Measurements from ENCODE around the gene ARRDC3.

Gene ARRDC3

GRCh38 chr5:91403438-91403837, 20.3 kb upstream of the ARRDC3 start:
- H3K27ac ChIP-seq (ENCODE audit: extremely low read depth, low read depth, low read length): no peak overlapping the region

GRCh38 chr5:91401175-91401574, 18.1 kb upstream of the ARRDC3 start:
- ChIA-PET CTCF (interaction anchor here (1.4 kb wide), 1 partner anchor 15 kb away, joined by 4 read pairs; no protein-coding TSS in a partner anchor), POLR2A (no interaction called here)
- Histone ChIP-seq H3K4me3 (ENCODE audit: low read depth, low read length) (no peak overlapping the region), H3K4me1 (ENCODE audit: control insufficient read depth, insufficient read depth, low read length) (no peaks in the 10 kb centered on the region), H3K9me3 (ENCODE audit: control insufficient read depth, insufficient read depth, low read depth, low read length) (no peaks in the 10 kb centered on the region), H3K27ac (ENCODE audit: extremely low read depth, low read depth, low read length) (no peak overlapping the region), H3K36me3 (ENCODE audit: control insufficient read depth in 2 of 2, insufficient read depth in 1 of 2, low read length in 2 of 2) (no peaks in the 10 kb centered on the region)
- TF ChIP-seq ZSCAN18 (tag by site-specific recombination; IDR thresholded peaks at IDR 0.05) (no peak), SALL2 (tag by site-specific recombination; IDR thresholded peaks at IDR 0.05; ENCODE audit: borderline replicate concordance) (no peak), ZNF843 (tag by site-specific recombination; IDR thresholded peaks at IDR 0.05) (no peak), ZNF561 (tag by site-specific recombination; IDR thresholded peaks at IDR 0.05; ENCODE audit: borderline replicate concordance) (no peak), ZNF114 (tag by site-specific recombination; IDR thresholded peaks at IDR 0.05) (no peak), ZNF704 (tag by site-specific recombination; IDR thresholded peaks at IDR 0.05) (no peak), ZNF146 (tag by site-specific recombination; IDR thresholded peaks at IDR 0.05) (no peak), ZNF658 (tag by site-specific recombination; IDR thresholded peaks at IDR 0.05) (no peak), ZNF335 (tag by site-specific recombination; conservative IDR thresholded peaks at IDR 0.05) (no peak), YY1 (tag by site-specific recombination; IDR thresholded peaks at IDR 0.05) (no peak), ZNF654 (tag by site-specific recombination; IDR thresholded peaks at IDR 0.05; ENCODE audit: low read depth) (no peak), ZNF785 (tag by site-specific recombination; IDR thresholded peaks at IDR 0.05) (no peak), ZXDB (tag by site-specific recombination; IDR thresholded peaks at IDR 0.05) (no peak), ZNF23 (tag by site-specific recombination; IDR thresholded peaks at IDR 0.05; ENCODE audit: borderline replicate concordance) (no peak)

More at GRCh38 chr5:91403438-91403837, 20.3 kb upstream of the ARRDC3 start:
- Histone ChIP-seq H3K4me1 (ENCODE audit: control insufficient read depth, insufficient read depth, low read length) (no peaks in the 10 kb centered on the region), H3K9me3 (ENCODE audit: control insufficient read depth, insufficient read depth, low read depth, low read length) (no peaks in the 10 kb centered on the region), H3K36me3 (ENCODE audit: control insufficient read depth in 2 of 2, insufficient read depth in 1 of 2, low read length in 2 of 2) (no peaks in the 10 kb centered on the region; a peak in 1 of 3 replicates), H3K4me3 (ENCODE audit: low read depth, low read length) (no peak overlapping the region)
- ChIA-PET CTCF (interaction anchor here (0.6 to 2.6 kb wide), 3 partner anchors 18 to 962 kb away, joined by 3 to 9 read pairs (median 4); no protein-coding TSS in a partner anchor), POLR2A (no interaction called here)
- TF ChIP-seq ZNF175 (tag by site-specific recombination; IDR thresholded peaks at IDR 0.05): no peak
- TF ChIP-seq ZNF169 (tag by site-specific recombination; IDR thresholded peaks at IDR 0.05): no peak

- no peaks in the 10 kb centered on the region for H3K36me3 ChIP-seq (ENCODE audit: control insufficient read depth in 2 of 2, insufficient read depth in 1 of 2, low read length in 2 of 2)
- H3K4me3 ChIP-seq (ENCODE audit: low read depth, low read length): no peak overlapping the region
- CTCF ChIA-PET: no interaction called here
These were observed 14.7 kb upstream of the ARRDC3 start for GRCh38 chr5:91397791-91398190.

More at GRCh38 chr5:91397791-91398190, 14.7 kb upstream of the ARRDC3 start:
- POLR2A ChIA-PET: no interaction called here
- no peak overlapping the region for H3K27ac ChIP-seq (ENCODE audit: extremely low read depth, low read depth, low read length)
- H3K9me3 ChIP-seq (ENCODE audit: control insufficient read depth, insufficient read depth, low read depth, low read length): no peaks in the 10 kb centered on the region
- TF ChIP-seq ZSCAN4 (tag by site-specific recombination; IDR thresholded peaks at IDR 0.05) (no peak), PRDM1 (tag by site-specific recombination; IDR thresholded peaks at IDR 0.05) (0 out of 2 replicates have a peak, but pooled peaks have one; percentile 15)
- no peaks in the 10 kb centered on the region for H3K4me1 ChIP-seq (ENCODE audit: control insufficient read depth, insufficient read depth, low read length)

Data from HEK293 (cell line).